ENCODE results near the gene SGK2.
A peak's percentile ranks its signal among the peaks of the same experiment; 100 is the strongest.

The SGK2 gene

DNA sequence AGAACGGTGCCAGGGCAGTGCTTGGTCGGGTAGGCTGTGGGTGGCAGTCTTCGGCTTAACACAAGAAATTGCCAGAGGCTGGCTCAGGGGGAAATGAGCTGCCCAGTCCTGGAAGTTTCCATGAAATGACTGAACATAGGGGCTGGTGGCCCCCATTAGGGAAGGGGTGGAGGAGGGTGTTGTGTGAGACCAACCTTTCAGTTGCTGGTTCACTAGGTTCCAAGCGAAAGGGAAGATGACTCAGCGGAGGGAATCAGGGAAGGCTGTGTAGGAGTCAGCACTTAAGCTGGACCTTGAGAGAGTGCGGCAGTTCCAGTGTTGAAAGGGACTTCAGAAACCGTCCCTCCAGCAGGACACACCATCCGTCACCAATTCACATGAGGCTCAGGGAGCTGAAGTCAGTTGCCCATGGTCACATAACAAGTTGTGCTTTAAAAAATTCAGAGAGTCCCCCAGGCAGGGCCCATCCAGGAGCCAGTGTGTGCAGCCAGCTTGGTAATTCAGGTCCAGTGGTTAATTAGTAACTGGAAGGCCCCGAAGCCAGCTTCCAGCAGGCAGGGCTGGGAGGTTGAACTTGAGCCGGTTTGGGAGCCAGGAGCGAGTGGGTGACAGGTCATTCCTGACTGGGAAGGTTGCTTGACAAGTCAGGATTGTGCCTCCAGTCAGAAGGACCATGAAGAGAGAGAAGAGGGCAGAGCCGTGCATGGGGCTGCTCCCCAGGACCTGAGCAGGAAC, at the start of gene SGK2:
Gene SGK2, plus strand, starts transcription at position 616 of the 735 bp plus-strand sequence. CDS start 7,469 bp downstream, outside the sequence.
- no peak for DNase-seq

DNA sequence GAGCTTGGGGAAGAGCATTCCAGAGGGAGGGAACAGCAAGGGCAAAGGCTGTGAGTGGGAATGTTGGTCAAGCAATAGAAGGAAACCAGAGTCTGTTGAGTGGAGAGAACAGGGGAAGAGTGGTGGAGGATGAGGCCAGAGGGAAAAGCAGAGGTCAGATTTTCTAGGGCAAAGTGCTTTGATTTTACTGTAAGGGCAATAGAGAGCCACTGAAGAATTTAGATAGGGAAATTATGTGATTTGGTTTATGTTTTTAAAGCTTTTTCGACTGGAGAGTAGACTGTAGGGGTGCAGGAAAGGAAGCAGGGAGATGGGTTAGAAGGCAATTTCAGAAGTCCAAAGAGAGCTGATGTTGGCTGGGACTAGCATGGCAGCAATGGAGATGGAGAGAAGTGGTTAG, 46.9 kb upstream of the SGK2 start:
- DNase-seq, result no peak

DNA sequence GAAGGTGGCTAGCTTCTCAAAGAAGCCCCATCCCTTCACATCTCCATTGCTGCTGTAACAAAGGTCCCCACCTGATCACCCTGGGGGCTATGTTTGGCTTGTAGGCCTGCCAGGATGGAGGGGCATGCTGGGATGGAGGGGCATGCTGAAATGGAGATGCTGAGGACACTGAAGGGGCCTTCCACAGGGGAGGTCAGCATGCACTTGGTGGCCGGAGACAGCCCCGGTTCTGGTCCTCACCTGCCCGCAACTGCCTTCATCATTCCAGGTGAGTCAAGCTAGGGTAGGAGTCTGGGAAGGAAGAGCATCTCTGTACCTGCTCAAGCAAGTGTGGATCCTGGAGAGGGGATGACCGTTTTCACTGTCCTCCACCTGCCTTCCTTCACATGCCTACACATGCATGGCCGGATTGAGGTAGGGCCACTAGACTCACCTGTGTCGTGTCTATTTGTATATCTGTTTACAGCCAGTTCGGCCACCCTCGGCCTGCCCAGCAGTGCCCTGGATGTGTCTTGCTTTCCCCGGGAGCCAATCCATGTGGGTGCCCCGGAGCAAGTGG, 45.4 kb upstream of the SGK2 start:
- no peak for DNase-seq

DNA sequence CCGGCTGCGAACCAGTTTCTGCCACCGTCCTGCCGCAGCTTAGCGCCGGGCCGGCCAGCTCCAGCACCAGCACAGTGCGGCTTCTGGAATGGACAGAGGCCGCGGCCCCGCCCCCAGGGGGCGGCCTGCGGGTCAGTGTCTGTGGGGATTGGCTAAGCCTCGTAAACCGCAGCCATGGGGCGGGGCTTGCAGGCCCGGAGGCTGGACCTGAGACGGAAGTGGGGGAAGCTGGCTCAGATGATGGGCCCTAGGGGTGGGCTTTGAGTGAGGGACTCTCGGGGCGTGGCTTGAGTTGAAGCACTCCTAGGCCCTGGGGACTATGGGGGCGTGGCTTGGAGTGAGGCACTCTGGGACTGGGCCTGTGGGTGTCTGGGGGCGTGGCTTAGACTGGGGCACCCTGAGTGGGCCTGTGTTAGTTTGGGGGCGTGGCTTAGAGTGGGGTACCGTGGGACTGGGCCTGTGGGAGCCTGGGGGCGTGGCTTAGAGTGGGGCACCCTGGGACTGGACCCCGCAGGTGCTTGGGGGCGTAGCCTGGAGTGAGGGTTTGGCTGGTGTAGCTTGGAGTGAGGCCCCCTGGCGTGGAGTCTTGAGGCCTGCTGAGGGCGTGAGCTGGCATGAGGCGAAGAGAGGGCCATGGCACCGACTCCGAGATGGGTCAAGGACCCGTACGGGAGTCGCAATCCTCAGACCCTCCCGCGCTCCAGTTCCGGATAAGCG, 44.7 kb upstream of the SGK2 start:
- peak; percentile 96 for DNase-seq

DNA sequence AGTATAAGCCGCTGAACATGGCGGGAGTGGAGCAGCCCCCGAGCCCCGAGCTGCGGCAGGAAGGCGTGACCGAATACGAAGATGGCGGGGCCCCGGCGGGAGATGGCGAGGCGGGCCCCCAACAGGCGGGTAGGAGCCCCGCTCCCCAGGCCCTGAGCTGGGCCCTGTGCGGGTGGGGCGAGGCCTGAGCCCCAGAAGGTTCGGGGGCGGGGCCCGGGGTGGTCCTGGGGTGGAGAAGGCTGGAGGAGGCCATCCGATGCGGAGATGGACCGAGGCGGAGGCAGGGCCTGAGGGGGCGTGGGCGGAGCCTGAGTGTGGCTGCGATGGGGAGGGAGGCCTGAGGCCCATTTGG, 44.2 kb upstream of the SGK2 start:
- DNase-seq, result no peak

DNA sequence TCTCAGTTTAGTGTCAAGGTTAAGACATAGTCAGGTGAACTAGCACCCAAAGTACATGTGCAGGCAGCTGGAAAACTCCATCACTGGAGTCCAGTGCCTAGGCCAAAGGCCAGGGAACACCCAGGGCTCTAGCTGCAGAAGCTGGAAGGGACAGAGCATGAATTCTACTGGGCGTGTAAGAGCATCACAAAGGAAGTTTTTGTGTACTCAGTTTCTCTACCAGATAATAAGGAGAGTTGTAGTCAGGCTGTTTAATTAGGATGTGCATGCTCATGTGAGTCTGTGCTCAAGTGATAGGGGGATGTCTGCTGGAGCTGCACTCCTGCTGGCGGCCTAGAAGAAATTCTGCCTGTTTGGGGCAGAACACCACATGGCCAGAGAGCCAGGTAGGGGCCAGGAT, 43.2 kb upstream of the SGK2 start:
- DNase-seq, result no peak

DNA sequence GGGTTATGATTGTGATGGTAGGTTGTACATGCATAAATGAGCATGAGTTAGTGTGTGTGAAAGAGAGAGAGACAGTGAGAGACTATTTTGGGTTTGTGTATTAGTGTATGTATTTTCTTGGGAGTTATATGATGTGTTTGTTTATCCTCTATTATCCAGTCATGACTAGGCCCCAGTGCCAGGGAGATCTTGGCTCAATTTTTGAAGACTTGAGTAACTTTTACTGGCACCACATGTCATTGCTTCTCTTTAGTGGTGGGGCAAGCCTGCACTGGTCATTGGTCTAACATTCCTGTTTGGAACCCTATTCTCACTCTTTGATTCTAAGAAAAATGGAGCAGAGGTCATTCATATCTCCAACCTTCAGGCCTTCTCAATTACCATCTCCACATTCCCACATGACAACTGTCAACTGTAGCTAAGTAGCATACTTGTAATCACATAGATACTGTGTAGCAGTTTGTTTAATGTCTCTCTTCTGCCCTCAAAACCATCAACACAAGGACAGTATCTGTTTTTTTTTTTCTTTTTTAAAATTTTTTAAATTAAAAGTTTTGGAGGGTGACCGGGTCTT, 42.5 kb upstream of the SGK2 start:
- DNase-seq, result no peak

DNA sequence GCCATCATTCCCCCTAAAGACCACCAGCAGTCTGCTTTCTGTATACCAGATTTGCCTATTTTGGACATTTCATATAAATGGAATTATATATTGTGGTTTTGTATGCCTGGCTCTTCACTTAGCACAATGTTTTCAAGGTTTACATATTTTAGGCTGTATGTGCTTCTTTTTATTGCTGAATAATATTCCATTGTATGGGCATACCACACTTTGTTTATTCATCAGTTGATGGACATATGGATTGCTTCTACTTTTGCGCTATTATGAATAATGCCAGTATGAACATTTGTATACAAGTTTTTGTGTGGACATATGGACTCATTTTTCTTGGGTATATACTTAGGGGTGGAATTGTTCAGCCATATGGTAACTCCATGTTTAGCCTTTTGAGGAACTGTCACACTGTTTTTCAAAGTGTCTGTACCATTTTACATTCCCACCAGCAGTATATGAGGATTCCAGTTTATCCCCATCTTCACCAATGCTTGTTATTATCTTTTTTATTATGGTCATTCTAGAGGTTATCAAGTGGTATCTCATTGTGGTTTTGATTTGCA, 38.7 kb upstream of the SGK2 start:
- DNase-seq, result no peak

DNA sequence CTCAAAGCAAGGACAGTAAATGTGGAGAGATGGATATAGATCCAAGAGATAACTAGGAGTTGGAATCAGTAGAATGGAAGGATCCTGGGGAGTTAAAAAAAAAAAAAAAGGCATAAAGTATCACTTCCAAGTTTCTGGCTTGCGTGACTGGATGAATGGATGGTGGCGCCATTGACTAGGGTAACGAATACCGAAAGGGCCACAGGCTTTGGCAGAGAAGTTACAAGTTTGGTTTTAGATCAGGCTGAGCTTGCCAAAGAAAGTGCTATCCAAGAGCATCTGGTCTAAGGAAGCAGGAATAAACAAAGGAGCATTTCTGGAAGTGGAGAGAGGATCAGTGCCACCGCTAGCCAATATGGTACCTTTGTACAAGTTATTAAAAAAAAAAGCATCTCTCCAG, 33.8 kb upstream of the SGK2 start:
- no peak for DNase-seq

DNA sequence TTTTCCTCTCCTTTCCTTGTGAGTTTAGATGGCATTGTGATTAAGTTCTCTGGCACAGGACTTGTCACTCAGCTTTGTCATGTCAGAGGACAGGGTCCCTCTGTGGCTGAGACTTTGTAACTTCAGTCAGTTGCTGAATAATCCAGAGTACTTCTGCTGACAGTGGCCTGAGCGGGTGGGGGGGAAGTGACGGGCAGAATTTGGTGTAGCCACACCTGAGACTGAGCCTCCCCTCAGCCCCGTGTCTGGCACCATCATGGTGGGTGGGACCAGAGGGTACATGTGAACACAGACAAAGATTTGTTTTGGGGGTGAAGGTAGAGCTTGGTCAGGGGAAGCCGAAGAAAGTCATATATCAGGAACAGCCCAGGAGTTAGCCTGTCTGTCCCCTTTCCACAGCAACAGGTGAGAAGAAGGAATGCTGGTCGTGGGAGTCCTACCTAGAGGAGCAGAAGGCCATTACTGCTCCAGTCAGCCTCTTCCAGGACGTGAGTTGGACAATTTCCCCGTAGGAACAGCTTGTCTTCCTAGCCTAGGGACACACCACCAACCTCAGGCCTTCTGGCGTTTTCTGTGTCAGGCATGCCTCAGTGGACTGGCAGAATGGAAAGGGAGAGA, 30.5 kb upstream of the SGK2 start:
- no peak for DNase-seq

DNA sequence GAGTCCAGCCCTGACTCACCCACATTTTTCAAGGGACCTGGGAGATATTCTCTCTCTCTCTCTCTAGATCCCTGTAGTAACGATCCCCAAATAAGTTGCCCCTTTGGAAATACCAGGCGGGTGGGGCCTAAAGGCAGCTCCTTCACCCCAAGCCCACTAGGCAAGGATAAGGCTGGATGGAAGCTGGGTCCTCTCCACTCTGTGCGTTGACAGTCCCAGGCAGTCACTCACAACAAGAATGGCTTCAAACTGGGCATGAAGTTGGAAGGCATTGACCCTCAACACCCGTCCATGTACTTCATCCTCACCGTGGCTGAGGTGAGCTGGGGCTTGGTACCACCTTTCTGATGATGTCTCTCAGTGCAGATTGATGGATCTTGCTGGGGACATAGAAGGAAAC, 29.8 kb upstream of the SGK2 start:
- no peak for DNase-seq

DNA sequence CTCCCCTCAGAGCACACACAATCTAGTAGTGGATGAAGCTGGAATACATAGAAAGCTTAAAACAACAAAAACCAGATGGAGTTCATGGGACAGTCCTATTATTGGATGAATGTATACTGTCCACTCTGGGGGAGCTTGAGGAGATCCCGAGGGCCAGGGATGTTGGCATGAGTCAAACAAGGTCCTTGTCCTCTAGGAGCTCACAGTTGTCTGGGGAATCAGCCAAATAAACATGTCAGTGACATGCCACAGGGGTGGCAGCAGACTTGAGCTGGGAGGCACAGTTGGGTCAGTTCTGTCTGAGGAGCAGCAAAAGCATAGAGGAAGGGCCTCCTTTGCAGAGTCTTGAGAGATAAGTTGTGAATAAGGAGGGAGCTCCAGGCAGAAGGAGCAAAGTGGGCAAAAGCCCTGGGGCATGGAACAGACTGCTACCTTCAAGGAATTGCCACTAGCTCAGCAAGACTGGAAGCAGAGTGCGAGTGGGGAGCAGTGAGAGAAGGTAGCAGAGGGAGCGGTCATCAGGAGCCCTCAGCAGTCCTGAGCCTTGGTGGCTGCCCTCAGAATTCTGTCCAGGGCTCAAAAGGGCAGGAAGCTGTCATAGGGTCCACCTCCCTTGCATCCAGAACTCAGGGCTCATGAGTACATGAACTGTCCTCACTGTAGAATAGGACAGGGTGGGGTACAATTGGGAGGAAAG, 29.2 kb upstream of the SGK2 start:
- DNase-seq, result no peak

DNA sequence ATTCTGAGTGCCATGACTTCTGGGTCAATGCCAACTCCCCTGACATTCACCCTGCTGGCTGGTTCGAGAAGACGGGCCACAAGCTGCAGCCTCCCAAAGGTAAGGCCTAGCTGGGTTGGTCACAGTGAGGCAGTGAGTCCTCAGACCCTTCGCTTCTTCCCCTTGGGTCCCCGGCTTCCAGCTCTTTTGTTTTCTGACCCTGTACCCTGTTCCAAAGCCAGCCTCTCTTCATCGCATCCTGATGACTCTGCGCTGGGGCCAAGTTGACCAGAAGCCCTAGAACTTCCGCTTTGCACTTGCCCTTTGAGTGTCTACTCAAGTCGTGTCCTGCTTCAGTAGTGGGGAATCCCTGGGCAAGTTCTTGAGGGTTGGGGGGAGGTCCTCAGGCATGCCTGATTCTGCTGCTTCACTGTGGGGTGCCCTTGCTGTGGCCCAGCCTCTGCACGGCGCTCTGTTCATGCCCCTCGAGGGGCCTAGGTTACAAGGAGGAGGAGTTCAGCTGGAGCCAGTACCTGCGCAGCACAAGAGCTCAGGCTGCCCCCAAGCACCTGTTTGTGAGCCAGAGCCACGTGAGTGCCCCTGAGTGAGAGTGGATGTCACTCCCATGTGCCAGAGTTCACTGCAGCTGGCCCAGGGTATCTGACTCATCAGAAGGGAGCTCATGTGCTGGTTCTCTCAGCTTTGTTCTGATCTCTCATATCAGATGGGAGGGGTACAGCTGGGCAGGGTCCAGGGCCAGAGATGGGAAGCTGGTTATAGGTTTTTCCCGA, 28.3 kb upstream of the SGK2 start:
- DNase-seq, result no peak

DNA sequence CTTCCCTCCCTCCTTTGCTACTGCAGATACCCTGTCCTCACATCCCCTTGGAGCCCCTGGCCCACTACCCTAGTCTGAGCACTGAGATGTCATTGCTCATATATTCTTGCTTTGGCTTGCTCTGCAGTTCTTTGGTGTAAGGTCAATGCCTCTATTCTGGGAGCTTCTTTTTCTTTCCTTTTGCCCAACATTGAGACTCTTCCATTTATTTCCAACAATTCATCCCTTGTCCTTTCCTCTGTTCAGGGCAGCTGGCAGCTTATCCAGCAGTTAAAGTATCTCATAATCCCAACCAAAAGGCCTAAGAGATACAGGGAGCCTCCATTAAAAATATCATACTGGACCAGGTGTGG, 27.8 kb upstream of the SGK2 start:
- no peak for DNase-seq

DNA sequence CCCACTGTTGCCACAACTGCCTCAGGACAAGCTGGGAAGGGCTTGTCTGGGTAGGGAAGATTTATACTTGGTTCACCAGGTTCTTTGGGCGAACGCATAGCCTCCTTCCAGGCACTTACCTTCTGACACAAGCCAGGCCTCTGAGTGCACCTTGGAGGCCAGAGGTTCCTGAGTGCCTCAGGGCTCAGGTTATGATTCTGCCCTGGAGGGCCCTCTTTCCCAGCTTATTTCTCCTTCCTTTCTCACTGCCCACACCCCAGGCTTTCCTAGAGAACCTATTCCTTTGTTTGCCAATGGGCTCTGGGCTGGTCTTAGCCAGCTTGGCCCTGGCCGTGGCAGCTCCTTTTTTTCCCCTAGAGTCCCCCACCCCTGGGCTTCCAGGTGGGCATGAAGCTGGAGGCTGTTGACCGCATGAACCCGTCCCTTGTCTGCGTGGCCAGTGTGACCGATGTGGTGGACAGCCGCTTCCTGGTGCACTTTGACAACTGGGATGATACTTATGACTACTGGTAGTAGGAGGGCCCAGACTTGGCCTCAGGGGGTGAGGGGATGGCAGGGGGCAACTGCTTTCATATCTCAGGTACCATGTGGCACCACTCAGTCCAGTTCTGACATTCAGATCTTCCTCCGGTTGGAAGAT, 26.3 kb upstream of the SGK2 start:
- no peak for DNase-seq

DNA sequence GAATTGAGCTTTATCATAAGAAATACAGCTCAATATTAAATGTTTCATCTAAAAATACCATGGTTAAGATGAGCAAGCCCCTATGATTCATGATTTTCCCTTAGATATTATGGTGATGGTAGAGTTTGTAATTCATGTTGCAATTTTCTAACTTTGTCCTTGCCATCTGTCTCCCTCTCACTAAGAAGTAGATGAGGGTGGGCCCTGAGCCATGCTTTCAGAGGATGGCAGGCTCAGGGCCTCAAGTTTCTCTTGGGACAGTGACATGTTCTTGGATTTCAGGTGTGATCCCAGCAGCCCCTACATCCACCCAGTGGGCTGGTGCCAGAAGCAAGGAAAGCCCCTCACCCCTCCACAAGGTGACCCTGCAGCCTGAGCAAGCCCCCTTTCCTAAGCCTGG, 25.8 kb upstream of the SGK2 start:
- DNase-seq, result no peak

DNA sequence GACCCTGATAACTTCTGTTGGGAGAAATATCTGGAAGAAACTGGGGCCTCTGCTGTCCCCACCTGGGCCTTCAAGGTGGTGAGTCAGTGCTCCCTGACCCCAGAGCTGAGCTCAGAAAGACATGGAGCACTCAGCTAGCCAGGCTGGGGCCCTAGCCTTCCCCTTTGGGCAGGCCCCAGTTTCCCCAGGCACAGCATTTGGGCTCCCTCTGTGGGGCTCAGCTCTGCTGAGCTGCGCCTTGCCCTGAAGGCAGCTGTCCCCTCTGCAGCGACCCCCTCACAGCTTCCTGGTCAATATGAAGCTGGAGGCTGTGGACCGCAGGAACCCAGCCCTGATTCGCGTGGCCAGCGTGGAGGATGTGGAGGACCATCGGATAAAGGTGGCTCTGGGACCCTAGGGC, 24.8 kb upstream of the SGK2 start:
- no peak for DNase-seq

DNA sequence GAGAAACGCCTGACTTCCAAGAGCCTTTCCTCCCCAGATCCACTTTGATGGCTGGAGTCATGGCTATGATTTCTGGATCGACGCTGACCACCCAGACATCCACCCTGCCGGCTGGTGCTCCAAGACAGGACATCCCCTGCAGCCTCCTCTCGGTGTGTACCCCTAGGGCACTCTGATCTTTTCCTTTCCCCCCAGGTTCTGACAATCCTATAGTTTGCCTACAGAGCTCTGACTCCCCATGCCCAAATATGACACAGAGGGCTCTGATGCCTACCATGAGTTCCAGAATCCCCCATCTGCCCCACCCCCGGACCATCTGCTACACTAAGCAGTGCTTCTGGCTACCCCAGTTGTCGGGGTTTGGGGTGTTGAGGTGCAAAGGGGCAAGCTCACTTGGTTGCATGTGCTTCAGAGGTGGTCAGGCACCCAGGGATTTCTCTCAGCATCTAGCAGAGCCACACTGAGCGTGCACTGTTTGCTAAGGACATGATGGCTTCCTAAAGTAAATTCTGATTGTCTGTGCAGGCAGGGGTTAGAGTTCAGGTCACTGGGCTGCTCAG, 24.0 kb upstream of the SGK2 start:
- DNase-seq, result no peak

DNA sequence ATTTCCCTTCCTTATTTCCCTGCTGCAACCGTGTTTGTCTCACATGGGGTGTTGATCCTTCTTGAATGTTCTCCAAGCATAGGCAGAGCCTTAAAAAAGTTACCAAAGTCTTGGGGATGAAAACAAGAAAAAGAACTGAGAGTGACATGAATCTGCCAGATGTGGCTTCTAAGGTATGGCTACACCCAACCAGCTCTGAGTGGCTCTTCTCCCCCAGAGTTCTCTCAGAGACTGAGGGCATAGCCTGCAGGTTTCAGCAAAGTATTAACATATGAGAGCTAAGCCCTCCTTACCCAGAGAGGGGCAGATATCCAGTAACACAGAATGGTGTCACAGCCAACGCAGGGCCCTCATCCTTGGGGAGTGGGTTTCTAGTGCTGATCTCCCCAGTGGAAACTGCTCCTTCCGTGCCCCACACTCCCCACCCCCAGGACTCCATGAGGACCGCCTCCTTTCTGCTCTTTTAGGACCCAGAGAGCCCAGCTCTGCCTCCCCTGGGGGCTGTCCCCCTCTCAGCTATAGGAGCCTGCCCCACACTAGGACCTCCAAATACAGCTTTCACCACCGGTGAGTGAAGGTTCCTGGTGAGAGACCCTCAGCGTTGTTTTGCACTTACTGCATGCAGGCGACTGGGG, 23.3 kb upstream of the SGK2 start:
- no peak for DNase-seq

DNA sequence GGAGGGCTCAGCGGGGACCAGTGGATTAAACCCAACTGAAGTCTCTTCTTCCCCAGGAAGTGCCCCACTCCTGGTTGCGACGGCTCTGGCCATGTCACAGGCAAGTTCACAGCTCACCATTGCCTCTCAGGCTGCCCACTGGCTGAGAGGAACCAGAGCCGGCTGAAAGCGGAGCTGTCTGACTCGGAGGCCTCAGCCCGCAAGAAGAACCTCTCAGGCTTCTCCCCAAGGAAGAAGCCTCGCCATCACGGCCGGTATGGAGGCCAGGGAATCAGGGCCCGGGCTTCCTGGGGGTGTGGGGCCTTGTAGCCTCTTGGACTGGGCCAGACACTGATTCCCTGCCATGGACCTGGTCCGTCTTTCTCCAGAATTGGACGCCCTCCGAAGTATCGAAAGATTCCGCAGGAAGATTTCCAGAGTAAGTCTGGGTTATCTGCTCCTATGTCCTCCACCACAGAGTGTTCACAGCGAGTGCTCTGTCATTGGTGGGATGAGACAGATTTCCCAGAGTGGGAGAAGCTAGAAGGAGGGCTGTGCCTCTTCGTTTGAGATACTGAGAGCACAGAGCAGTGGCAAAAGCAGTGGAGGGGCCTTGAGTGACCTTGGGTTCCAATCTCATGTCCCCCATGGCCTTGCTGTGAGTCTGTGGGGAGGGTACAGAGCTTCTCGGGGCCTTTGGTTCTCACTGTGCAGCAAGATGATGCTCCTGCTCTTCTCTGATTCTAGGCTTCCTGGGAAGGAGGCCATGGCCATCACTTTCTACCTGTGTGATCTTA, 22.6 kb upstream of the SGK2 start:
- DNase-seq, result no peak

Measured in CD4-positive, alpha-beta T cell treated with Interleukin-17A for 4 hours (primary cell).